ENCODE results near the gene PARD3.

Gene PARD3

DNA sequence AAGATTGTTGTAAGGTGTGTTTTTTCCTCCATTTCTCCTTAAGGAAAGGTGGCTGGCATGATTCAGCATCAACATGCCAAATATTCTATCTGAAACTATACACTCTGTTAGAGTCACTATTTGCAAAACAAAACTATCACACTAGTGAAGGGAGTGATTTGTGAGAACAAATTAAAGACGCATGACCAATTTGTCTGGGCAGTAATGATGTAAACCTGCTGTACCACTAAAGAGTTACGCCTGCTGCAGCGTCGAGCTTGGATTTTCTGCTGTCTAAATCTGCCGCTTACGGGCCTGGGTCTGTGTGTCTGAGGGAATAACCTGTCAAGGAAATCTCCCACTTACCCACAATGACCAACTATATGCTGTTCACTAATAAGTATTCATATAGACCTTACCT, 648.3 kb downstream of the PARD3 start:
- DNase-seq = no peak

DNA sequence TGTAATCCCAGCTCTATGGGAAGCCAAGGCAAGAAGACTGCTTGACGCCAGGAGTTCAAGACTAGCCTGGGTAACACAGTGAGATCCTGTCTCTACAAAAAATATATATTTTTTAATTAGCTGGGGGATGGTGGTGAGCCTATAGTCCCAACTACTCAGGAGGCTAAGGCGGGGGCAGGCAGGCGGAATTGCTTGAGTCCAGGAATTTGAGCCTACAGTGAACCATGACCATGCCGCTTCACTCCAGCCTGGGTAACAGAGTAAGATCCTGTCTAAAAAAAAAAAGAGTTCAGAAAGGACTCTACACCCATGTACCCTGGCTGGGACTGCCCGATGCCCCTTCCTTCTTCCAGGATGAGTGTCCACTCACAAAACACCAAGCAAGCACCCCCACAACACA, 648.7 kb downstream of the PARD3 start:
- no peak for DNase-seq

GRCh38 chr10:34164029-34164428, 651.1 kb downstream of the PARD3 start:
- no peak for DNase-seq

GRCh38 chr10:34163075-34163905, 651.8 kb downstream of the PARD3 start:
- DNase-seq = no peak

- DNase-seq = no peak
Observed at GRCh38 chr10:34161777-34162370, 653.2 kb downstream of the PARD3 start.

GRCh38 chr10:34160595-34160994, 654.5 kb downstream of the PARD3 start:
- no peak for DNase-seq

GRCh38 chr10:34157501-34157900, 657.6 kb downstream of the PARD3 start:
- DNase-seq = no peak

- no peak for DNase-seq
Observed at GRCh38 chr10:34156781-34157425, 658.2 kb downstream of the PARD3 start.

DNA sequence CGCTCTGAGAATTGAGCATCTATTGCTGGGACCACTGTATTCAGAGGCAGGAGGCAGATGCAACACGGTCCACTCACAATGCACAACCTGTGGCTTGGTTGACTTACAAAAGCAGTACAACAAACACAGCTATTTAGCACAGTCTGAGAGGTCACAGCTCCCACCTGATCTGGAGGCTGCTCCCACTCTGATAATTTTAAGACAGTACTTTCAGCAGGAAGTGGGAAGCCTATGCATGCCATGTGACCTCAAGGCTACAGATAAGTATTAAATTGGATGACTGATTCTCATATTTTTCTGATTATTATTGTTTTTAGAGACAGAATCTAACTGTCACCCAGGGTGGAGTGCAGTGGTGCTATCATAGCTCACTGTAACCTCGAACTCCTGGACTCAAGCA, 659.3 kb downstream of the PARD3 start:
- no peak for DNase-seq

- DNase-seq = no peak
Observed at GRCh38 chr10:34154383-34154900, 660.7 kb downstream of the PARD3 start.

GRCh38 chr10:34153663-34154382, 661.3 kb downstream of the PARD3 start:
- DNase-seq = no peak

DNA sequence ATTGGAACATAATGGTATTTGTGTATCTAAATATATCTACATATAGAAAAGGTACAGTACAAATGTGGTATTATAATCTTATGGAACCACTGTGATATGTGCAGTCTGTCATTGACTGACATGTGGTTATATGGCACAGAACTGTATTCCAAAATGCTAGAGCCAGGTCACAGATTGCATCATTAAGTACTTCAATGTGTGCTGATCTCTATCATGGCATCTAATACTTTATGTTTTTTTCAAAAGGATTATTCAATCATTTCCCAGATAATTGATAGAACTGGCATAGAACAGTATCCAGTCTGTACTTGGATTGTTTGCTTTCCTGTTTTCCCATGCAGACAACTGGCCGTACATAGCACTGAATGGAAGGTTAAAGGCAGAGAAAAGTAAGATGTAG, 662.7 kb downstream of the PARD3 start:
- DNase-seq = no peak

- DNase-seq = no peak
Observed at GRCh38 chr10:34151931-34152330, 663.2 kb downstream of the PARD3 start.

GRCh38 chr10:34151481-34151880, 663.6 kb downstream of the PARD3 start:
- no peak for DNase-seq

DNA sequence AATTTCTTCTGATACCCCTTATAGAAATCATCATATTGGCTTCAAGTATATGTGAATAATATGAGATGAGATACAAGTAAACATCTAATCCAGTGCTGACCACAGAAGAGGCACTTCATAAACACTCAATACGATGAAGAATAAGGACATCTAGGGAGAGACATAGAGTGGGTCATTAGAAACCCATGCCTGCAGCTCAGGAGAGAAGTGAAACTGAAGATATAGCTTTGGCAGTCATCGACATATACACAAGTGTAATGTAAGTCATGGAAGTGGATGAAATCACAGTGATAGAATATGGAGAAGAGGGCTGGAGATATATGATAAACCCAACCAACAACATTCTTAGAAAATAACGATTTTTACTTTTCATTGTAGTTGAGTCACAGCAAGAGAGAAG, 665.0 kb downstream of the PARD3 start:
- DNase-seq = no peak

- no peak for DNase-seq
Observed at GRCh38 chr10:34148305-34148657, 666.8 kb downstream of the PARD3 start.

DNA sequence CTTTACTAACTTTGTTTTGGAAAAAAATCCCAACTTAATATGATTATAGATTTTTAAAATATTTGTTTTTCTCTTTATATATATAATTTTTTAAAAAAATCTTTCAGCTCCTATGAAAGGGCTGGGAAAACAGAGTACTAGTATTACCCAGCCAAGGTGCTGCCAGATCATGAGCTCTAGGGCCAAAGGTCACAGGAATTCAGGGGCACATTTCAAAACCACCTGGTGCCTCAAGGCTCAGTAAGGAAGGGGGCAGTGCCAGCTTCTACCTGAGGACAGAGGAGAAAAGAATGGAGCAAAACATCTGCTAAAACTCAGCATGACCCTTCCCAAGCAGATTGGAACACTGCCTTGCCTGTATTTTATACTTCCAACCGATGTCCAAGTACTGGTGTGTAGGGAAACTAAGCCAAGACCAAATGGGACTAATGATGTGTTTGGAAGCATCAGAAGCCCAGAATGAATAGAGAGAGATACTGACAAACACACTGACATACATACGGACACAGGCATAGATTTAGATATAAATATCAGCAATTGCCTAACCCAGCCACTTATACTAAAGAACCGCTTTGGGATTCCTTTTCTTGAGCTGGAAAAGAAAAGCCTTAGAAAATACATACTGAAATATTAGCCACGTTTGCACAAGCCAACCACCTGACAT, 667.3 kb downstream of the PARD3 start:
- no peak for DNase-seq

DNA sequence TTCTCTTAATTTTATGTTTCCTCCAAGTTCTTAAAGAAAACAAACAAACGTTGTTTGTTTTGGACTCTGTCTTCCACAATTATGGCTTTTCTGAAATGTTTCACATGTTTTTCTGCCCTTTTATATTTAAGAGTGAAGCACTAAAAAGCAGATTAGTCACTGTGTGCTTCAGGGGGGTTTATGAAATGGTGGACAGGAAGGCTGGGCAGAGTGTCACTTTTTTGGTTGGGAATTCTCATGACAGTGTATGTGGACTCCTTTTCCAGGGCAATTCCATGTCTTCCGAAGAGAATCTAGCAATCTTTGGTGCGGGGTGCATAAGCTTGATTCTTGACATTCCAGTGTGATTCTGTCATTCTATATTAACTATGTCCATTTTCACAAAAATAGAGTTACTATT, 669.4 kb downstream of the PARD3 start:
- no peak for DNase-seq

- DNase-seq = no peak
Observed at GRCh38 chr10:34143466-34143865, 671.6 kb downstream of the PARD3 start.

DNA sequence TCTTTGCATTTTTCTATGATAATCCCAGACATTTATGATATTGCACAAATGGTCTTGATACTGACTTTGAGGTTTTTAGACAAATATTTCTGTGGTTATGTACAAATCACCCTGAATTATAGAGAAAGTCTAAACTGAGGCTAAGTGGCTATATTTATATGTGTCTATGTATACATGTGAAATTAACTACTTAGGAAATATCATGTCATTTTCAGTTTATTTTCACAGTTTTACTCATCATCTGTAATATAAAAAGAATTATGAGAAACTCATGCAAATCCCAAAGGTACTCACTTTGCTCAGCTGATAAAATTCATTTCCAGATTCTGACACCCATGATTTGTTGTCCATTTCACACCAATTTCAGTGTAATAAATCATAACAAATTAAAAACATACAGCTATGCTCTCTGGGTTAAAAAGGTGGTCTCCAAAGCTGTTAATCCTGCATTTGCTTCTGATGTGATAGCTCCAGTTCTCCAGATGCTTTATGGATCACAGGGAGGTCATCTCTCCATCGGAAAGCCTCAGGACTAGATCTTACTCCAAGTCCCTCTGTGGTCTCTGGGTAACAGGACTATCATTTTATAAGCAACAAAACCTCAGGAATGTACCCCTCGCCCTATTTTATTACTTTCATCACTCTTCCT, 673.9 kb downstream of the PARD3 start:
- DNase-seq = no peak

- DNase-seq = no peak
Observed at GRCh38 chr10:34139559-34139958, 675.5 kb downstream of the PARD3 start.

DNA sequence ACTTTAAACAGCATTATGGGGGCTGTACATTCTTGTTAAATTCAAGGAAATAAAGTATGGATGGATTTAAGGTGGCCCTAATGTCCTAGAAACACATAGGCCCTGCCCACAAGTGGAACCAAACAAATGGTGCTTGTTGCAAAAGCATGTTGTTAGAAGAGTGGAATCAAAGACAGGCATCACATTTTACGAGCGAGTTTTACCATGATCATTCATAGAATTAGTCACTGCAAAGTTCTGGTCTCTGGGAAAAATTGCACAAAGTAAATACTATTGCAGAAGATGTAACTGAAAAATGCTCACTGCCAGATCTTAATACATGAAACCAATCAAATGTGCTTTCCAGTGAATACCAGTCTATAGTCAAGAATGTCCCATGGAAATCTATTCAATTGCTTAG, 677.1 kb downstream of the PARD3 start:
- DNase-seq = no peak

Data from activated gamma-delta T cell treated with Interleukin-2 at 50 U/mL for 16 hours (primary cell).